HEK293 (cell line): ENCODE data around the gene RNF222.

ENCODE experiments used
- IKZF3 ChIP-seq: fragments of 450-650 bp; IDR thresholded peaks from 2 replicates; pipeline ENCODE4 v1.5.0; 2018; ENCODE audit warnings: missing biosample characterization, mild to moderate bottlenecking, missing genetic modification characterization, moderate library complexity
- KLF16 ChIP-seq: fragments of 450-650 bp; formaldehyde crosslinking; IDR thresholded peaks from 2 replicates; pipeline ENCODE4 v1.5.1; 2017; ENCODE audit warnings: missing biosample characterization, missing genetic modification characterization
- KLF7 ChIP-seq: fragments of 450-650 bp; formaldehyde crosslinking; IDR thresholded peaks from 2 replicates; pipeline ENCODE4 v1.5.1; 2016; ENCODE audit warnings: missing biosample characterization, missing genetic modification characterization, borderline replicate concordance
- PRDM2 ChIP-seq: fragments of 450-650 bp; formaldehyde crosslinking; IDR thresholded peaks from 2 replicates; pipeline ENCODE4 v1.5.1; 2016; ENCODE audit warnings: missing biosample characterization, missing genetic modification characterization, borderline replicate concordance
- ZBTB20 ChIP-seq: fragments of 450-650 bp; formaldehyde crosslinking; IDR thresholded peaks from 2 replicates; pipeline ENCODE4 v1.5.1; 2016; ENCODE audit warnings: missing biosample characterization, missing genetic modification characterization
- ZFP37 ChIP-seq: fragments of 450-650 bp; formaldehyde crosslinking; IDR thresholded peaks from 2 replicates; pipeline ENCODE4 v1.5.1; 2016; ENCODE audit warnings: missing biosample characterization, missing genetic modification characterization
- ZFP41 ChIP-seq: fragments of 450-650 bp; formaldehyde crosslinking; IDR thresholded peaks from 2 replicates; pipeline ENCODE4 v1.5.1; 2016; ENCODE audit warnings: missing biosample characterization, missing genetic modification characterization, borderline replicate concordance
- ZNF266 ChIP-seq: fragments of 450-650 bp; formaldehyde crosslinking; IDR thresholded peaks from 2 replicates; pipeline ENCODE4 v1.5.1; 2016; ENCODE audit warnings: missing biosample characterization, missing genetic modification characterization, low read depth
- ZNF311 ChIP-seq: fragments of 450-650 bp; formaldehyde crosslinking; IDR thresholded peaks from 2 replicates; pipeline ENCODE4 v1.5.1; 2017; ENCODE audit warnings: missing biosample characterization, missing genetic modification characterization, borderline replicate concordance
- ZNF341 ChIP-seq: fragments of 450-650 bp; formaldehyde crosslinking; IDR thresholded peaks from 2 replicates; pipeline ENCODE4; 2016; ENCODE audit warnings: low read depth, missing biosample characterization, missing genetic modification characterization
- ZNF366 ChIP-seq: fragments of 450-650 bp; formaldehyde crosslinking; conservative IDR thresholded peaks from 2 replicates; pipeline ENCODE4 v1.5.1; 2016; ENCODE audit warnings: missing biosample characterization, missing genetic modification characterization
- ZNF394 ChIP-seq: fragments of 450-650 bp; formaldehyde crosslinking; IDR thresholded peaks from 2 replicates; pipeline ENCODE4 v1.5.1; 2016; ENCODE audit warnings: missing biosample characterization, missing genetic modification characterization, mild to moderate bottlenecking, moderate library complexity, borderline replicate concordance
- ZNF449 ChIP-seq: fragments of 450-650 bp; formaldehyde crosslinking; IDR thresholded peaks from 2 replicates; pipeline ENCODE4 v1.5.1; 2017; ENCODE audit warnings: missing biosample characterization, mild to moderate bottlenecking, missing genetic modification characterization, moderate library complexity
- ZNF488 ChIP-seq: fragments of 450-650 bp; formaldehyde crosslinking; IDR thresholded peaks from 2 replicates; pipeline ENCODE4 v1.5.1; 2016; ENCODE audit warnings: missing biosample characterization, missing genetic modification characterization
- ZNF561 ChIP-seq: fragments of 450-650 bp; IDR thresholded peaks from 2 replicates; pipeline ENCODE4 v1.5.1; 2018; ENCODE audit warnings: missing biosample characterization, missing genetic modification characterization, borderline replicate concordance
- ZNF600 ChIP-seq: fragments of 450-650 bp; formaldehyde crosslinking; IDR thresholded peaks from 2 replicates; pipeline ENCODE4 v1.5.1; 2016; ENCODE audit warnings: missing biosample characterization, missing genetic modification characterization
- ZNF621 ChIP-seq: fragments of 450-650 bp; formaldehyde crosslinking; IDR thresholded peaks from 2 replicates; pipeline ENCODE4 v1.5.1; 2017; ENCODE audit warnings: missing biosample characterization, missing genetic modification characterization
- ZNF624 ChIP-seq: fragments of 450-650 bp; formaldehyde crosslinking; IDR thresholded peaks from 2 replicates; pipeline ENCODE4 v1.5.1; 2017; ENCODE audit warnings: missing biosample characterization, missing genetic modification characterization
- ZNF629 ChIP-seq: fragments of 450-650 bp; formaldehyde crosslinking; IDR thresholded peaks from 2 replicates; pipeline ENCODE4 v1.5.1; 2017; ENCODE audit warnings: missing biosample characterization, missing genetic modification characterization
- TF ChIP-seq, protein P1 (sequence below): fragments of 450-650 bp; formaldehyde crosslinking; IDR thresholded peaks from 2 replicates; pipeline ENCODE4 v1.5.1; 2016; ENCODE audit warnings: missing biosample characterization, missing genetic modification characterization
- TF ChIP-seq, protein P2 (sequence below): fragments of 450-650 bp; formaldehyde crosslinking; IDR thresholded peaks from 2 replicates; pipeline ENCODE4 v1.5.1; 2016; ENCODE audit warnings: missing biosample characterization, missing genetic modification characterization
- TF ChIP-seq, protein P3 (sequence below): fragments of 450-650 bp; formaldehyde crosslinking; IDR thresholded peaks from 2 replicates; pipeline ENCODE4 v1.5.1; 2017; ENCODE audit warnings: missing biosample characterization, missing genetic modification characterization
- TF ChIP-seq, protein P4 (sequence below): fragments of 450-650 bp; formaldehyde crosslinking; IDR thresholded peaks from 2 replicates; pipeline ENCODE4 v1.5.1; 2016; ENCODE audit warnings: missing biosample characterization, missing genetic modification characterization

The RNF222 gene

DNA sequence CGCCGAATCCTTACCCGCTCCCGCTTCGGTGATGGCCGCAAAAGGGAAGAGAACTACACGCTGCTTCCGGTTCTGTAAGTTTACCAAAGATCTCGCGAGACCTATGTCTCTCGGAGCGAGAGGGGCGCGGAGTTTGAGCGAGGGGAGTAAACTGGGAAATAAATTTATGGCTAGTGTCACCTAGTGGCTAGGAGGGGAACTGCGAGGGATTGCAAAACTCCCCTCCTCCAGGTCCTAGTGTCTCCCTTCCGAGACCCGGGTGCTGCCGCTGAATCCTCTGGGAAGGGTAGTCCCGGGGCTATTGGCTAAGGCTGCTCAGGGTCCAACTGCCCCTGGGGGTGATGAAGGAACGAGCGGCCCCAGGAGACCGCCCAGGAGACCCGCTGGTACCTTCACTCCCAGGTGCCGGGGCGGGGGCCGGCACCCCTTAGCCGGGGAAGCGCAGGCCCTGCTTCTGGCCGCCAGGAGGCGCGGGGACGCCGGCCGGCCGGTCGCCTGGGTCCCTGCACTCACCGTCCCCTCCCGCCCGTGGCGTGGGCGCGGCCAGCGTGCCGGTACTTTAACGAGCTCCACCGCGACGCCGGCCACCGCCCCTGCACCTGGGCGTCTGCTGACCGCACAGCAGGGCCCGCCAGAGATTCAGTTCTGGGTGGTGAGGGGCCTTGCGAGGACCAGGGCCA, 14.3 kb downstream of the RNF222 start, which contains the start of gene RPL26 (continued):
- no peak for TF ChIP-seq ZNF624 (tag by site-specific recombination)
- peak; percentile 86; the same call in 1 of the 2 replicates for TF ChIP-seq ZNF561
- peak; percentile 72; the same call in 1 of the 2 replicates for TF ChIP-seq ZBTB20 (tag by site-specific recombination)
- TF ChIP-seq ZNF600 (tag by site-specific recombination) = 0 out of 2 replicates have a peak, but pooled peaks have one; percentile 64
- TF ChIP-seq, protein P1, sequence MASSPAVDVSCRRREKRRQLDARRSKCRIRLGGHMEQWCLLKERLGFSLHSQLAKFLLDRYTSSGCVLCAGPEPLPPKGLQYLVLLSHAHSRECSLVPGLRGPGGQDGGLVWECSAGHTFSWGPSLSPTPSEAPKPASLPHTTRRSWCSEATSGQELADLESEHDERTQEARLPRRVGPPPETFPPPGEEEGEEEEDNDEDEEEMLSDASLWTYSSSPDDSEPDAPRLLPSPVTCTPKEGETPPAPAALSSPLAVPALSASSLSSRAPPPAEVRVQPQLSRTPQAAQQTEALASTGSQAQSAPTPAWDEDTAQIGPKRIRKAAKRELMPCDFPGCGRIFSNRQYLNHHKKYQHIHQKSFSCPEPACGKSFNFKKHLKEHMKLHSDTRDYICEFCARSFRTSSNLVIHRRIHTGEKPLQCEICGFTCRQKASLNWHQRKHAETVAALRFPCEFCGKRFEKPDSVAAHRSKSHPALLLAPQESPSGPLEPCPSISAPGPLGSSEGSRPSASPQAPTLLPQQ = peak; percentile 59; the same call in 1 of the 2 replicates
- no peak for TF ChIP-seq ZNF621 (tag by site-specific recombination)
- no peak for TF ChIP-seq ZNF266 (tag by site-specific recombination)
- peak; percentile 64; the same call in 1 of the 2 replicates for TF ChIP-seq ZNF394
- TF ChIP-seq ZNF366 (tag by site-specific recombination) = no peak
- no peak for TF ChIP-seq ZFP37 (tag by site-specific recombination)
- peak; percentile 74; the same call in 1 of the 2 replicates for TF ChIP-seq ZNF629 (tag by site-specific recombination)
- 0 out of 2 replicates have a peak, but pooled peaks have one; percentile 62 for TF ChIP-seq ZNF449
- TF ChIP-seq, protein P2, sequence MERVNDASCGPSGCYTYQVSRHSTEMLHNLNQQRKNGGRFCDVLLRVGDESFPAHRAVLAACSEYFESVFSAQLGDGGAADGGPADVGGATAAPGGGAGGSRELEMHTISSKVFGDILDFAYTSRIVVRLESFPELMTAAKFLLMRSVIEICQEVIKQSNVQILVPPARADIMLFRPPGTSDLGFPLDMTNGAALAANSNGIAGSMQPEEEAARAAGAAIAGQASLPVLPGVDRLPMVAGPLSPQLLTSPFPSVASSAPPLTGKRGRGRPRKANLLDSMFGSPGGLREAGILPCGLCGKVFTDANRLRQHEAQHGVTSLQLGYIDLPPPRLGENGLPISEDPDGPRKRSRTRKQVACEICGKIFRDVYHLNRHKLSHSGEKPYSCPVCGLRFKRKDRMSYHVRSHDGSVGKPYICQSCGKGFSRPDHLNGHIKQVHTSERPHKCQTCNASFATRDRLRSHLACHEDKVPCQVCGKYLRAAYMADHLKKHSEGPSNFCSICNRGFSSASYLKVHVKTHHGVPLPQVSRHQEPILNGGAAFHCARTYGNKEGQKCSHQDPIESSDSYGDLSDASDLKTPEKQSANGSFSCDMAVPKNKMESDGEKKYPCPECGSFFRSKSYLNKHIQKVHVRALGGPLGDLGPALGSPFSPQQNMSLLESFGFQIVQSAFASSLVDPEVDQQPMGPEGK (tag by site-specific recombination) = peak; percentile 96
- TF ChIP-seq ZNF311 (tag by site-specific recombination) = no peak
- no peak for TF ChIP-seq PRDM2 (tag by site-specific recombination)
- TF ChIP-seq, protein P3, sequence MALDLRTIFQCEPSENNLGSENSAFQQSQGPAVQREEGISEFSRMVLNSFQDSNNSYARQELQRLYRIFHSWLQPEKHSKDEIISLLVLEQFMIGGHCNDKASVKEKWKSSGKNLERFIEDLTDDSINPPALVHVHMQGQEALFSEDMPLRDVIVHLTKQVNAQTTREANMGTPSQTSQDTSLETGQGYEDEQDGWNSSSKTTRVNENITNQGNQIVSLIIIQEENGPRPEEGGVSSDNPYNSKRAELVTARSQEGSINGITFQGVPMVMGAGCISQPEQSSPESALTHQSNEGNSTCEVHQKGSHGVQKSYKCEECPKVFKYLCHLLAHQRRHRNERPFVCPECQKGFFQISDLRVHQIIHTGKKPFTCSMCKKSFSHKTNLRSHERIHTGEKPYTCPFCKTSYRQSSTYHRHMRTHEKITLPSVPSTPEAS = no peak
- no peak for TF ChIP-seq ZNF488 (tag by site-specific recombination)
- TF ChIP-seq ZFP41 (tag by site-specific recombination) = no peak
- peak; percentile 27; the same call in 1 of the 2 replicates for TF ChIP-seq KLF7 (tag by site-specific recombination)
- TF ChIP-seq IKZF3 (tag by site-specific recombination) = peak; percentile 85
- TF ChIP-seq, protein P4, sequence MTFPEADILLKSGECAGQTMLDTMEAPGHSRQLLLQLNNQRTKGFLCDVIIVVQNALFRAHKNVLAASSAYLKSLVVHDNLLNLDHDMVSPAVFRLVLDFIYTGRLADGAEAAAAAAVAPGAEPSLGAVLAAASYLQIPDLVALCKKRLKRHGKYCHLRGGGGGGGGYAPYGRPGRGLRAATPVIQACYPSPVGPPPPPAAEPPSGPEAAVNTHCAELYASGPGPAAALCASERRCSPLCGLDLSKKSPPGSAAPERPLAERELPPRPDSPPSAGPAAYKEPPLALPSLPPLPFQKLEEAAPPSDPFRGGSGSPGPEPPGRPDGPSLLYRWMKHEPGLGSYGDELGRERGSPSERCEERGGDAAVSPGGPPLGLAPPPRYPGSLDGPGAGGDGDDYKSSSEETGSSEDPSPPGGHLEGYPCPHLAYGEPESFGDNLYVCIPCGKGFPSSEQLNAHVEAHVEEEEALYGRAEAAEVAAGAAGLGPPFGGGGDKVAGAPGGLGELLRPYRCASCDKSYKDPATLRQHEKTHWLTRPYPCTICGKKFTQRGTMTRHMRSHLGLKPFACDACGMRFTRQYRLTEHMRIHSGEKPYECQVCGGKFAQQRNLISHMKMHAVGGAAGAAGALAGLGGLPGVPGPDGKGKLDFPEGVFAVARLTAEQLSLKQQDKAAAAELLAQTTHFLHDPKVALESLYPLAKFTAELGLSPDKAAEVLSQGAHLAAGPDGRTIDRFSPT (tag by site-specific recombination) = no peak
- peak; percentile 82; the same call in 1 of the 2 replicates for TF ChIP-seq KLF16 (tag by site-specific recombination)
- peak; percentile 33; the same call in 1 of the 2 replicates for TF ChIP-seq ZNF341 (tag by site-specific recombination)
